ENCODE results near the gene TSPAN14. TPM values are rescaled to one million over a fixed set of nuclear protein-coding genes. Genes with fewer than 3 reads are reported as not detected.

The TSPAN14 gene
- total and polyA plus RNA-seq, 10 of the 15 experiments (the other 5 are each of a cell fraction or from before 2014, with no cell fraction given) = 2.5 to 31.7 (median 17.9) TPM

GRCh38 chr10:80472234-80473095 lies 18.4 kb downstream of the TSPAN14 start:
- no peaks in the 10 kb centered on the region for H3K27me3 ChIP-seq (replicated peaks in 1 of 2; ENCODE audit: control insufficient read depth in 2 of 2, insufficient read depth in 2 of 2, low read length in 1 of 2)
- peaks cover 5% of the 10 kb centered on the region; the same call in 1 of the 3 replicates for H3K9me3 ChIP-seq (replicated peaks; ENCODE audit: control insufficient read depth, insufficient read depth, low read length)
- H3K9ac ChIP-seq (ENCODE audit: control insufficient read depth, insufficient read depth, low read length) = peak overlapping the region; percentile 60
- 5% methylated on average over 9 of the region's 9 CpGs for WGBS (ENCODE audit: insufficient coverage, insufficient replicate concordance, low lambda C conversion rate, missing lambda C conversion rate)
- peak overlapping the region; percentile 95 for H3K4me2 ChIP-seq (ENCODE audit: control insufficient read depth, insufficient read depth)
- peaks cover 69% of the 10 kb centered on the region for H3K79me2 ChIP-seq (ENCODE audit: control insufficient read depth, insufficient read depth, low read length)
- FAIRE-seq (peak; percentile 94), ATAC-seq (peak; percentile 88), DNase-seq (ENCODE audit: low read depth, low spot score) (peak; percentile 92)
- in situ Hi-C loops (cut with MboI) (no loop called here), intact Hi-C loops (cut with micrococcal nuclease; ENCODE audit: unreplicated experiment) (loop anchor here (1.0 to 2.0 kb wide), 2 partner anchors 16 to 28 kb away; no protein-coding TSS in a partner anchor)
- ChIA-PET SMC1A (ENCODE audit: uncharacterized antibody, unreplicated experiment) (interaction anchor here (0.6 to 36.0 kb wide), 13 partner anchors 12 to 124 kb away, joined by 3 to 1038 read pairs (median 4); no protein-coding TSS in a partner anchor), POLR2A (interaction anchor here (1.0 to 12.9 kb wide), 7 partner anchors 9 to 126 kb away, joined by 3 to 190 read pairs (median 30); partner anchors contain the start of gene TSPAN14), CTCF (interaction anchor here (0.6 to 21.5 kb wide), 9 partner anchors 11 to 68 kb away, joined by 3 to 402 read pairs (median 9); no protein-coding TSS in a partner anchor), RAD21 (ENCODE audit: unreplicated experiment) (interaction anchor here (1.3 to 21.4 kb wide), 9 partner anchors 11 to 126 kb away, joined by 3 to 412 read pairs (median 11); no protein-coding TSS in a partner anchor)
- H3K4me1 ChIP-seq (ENCODE audit: control insufficient read depth, insufficient read depth, low read length) = peaks cover 65% of the 10 kb centered on the region
- peaks cover 3 to 5% of the 10 kb centered on the region in 2 experiments; a peak in 3 of 4 replicates for H3K36me3 ChIP-seq (ENCODE audit: control insufficient read depth in 2 of 2, insufficient read depth in 2 of 2, low read length in 1 of 2)
- TSS peak; percentile 35 for BruUV-seq (replicated peaks)
- peak overlapping the region; percentile 35 for H3K4me3 ChIP-seq
- H4K20me1 ChIP-seq (ENCODE audit: control insufficient read depth, insufficient read depth) = no peaks in the 10 kb centered on the region; the same call in 1 of the 2 replicates
- no peak overlapping the region; the same call in 1 of the 2 replicates for H2AFZ ChIP-seq (ENCODE audit: control insufficient read depth, low read depth, low read length)
- peak overlapping the region; percentile 87 for H3K27ac ChIP-seq (ENCODE audit: control insufficient read depth, insufficient read depth)
- TF ChIP-seq KLF5 (IDR thresholded peaks at IDR 0.05; ENCODE audit: partially characterized antibody) (peak; percentile 13), TCF7 (IDR thresholded peaks at IDR 0.05; ENCODE audit: borderline replicate concordance) (no peak), PBX3 (IDR thresholded peaks at IDR 0.05; ENCODE audit: insufficient replicate concordance, low read depth, low read length) (peak; percentile 67), IKZF2 (IDR thresholded peaks at IDR 0.05) (peak; percentile 94), NBN (IDR thresholded peaks at IDR 0.05) (peak; percentile 89), SPI1 (IDR thresholded peaks at IDR 0.05; ENCODE audit: borderline replicate concordance, insufficient read depth, low read depth, low read length) (peak; percentile 50; the same call in 1 of the 2 replicates), POU2F2 (IDR thresholded peaks at IDR 0.05; ENCODE audit: borderline replicate concordance, low read depth, low read length) (peak; percentile 97; the same call in 2 of the 3 replicates), CREB1 (IDR thresholded peaks at IDR 0.05; ENCODE audit: low read depth) (peak; percentile 32; the same call in 1 of the 2 replicates), IRF3 (IDR thresholded peaks at IDR 0.05) (no peak), ZNF592 (IDR thresholded peaks at IDR 0.05) (no peak), ATF7 (IDR thresholded peaks at IDR 0.05; ENCODE audit: low read depth) (peak; percentile 95), RUNX3 (IDR thresholded peaks at IDR 0.05; ENCODE audit: low read length) (peak; percentile 81), ASH2L (IDR thresholded peaks at IDR 0.05; ENCODE audit: borderline replicate concordance, low read depth) (peak; percentile 98), MTA2 (IDR thresholded peaks at IDR 0.05; ENCODE audit: low read depth) (peak; percentile 81), ZNF217 (IDR thresholded peaks at IDR 0.05) (no peak), JUNB (IDR thresholded peaks at IDR 0.05) (peak; percentile 86), IRF4 (IDR thresholded peaks at IDR 0.05; ENCODE audit: low read depth, low read length) (peak; percentile 63), CREM (IDR thresholded peaks at IDR 0.05; ENCODE audit: low read depth) (peak; percentile 83)
